SK-N-SH (cell line): ENCODE measurements around the gene FAM118A. TPM values are rescaled to one million over a fixed set of nuclear protein-coding genes. Genes with fewer than 3 reads are reported as not detected.

Experiments
- CTCF ChIA-PET: fragments of 300-600, 350-600 bp; formaldehyde crosslinking; extraction: SDS; loops from one replicate; lab custom pipeline; 2021; lab: Yijun Ruan, JAX
- POLR2A ChIA-PET: fragments of 350-600 bp; sonication (Branson Sonifier 250); formaldehyde crosslinking; extraction: SDS; loops from one replicate; lab custom pipeline; 2020; ENCODE audit warnings: antibody characterized with exemption, inconsistent platforms; lab: Yijun Ruan, JAX
- DNase-seq: peaks from one replicate; pipeline ENCODE4 v3.0.0; 2012
- H2AFZ ChIP-seq: fragments of 200-600 bp; sonication (generic); 2 replicates; pipeline ENCODE4 v1.8.1; 2016; ENCODE audit warnings: antibody characterized with exemption, mild to moderate bottlenecking, low read depth
- H3F3A ChIP-seq: fragments of 200-600 bp; sonication (generic); replicated peaks from 2 replicates; pipeline ENCODE3; 2016; ENCODE audit warnings: antibody characterized with exemption, mild to moderate bottlenecking; ENCODE audit not compliant: insufficient read depth
- H3K27ac ChIP-seq, 2 experiments: fragments of 200-500 bp in 1 of 2; fragments of 200-600 bp in 1 of 2; sonication (Bioruptor generic) in 1 of 2; sonication (generic), shearing (Covaris generic) in 1 of 2; 2 replicates each; pipeline versions ENCODE4 v1.5.1 to v1.6.1; 2014 to 2016; ENCODE audit warnings: low read depth in 2 of 2, inconsistent platforms in 1 of 2, low read length in 1 of 2, mild to moderate bottlenecking in 1 of 2, mixed read lengths in 1 of 2
- H3K27me3 ChIP-seq: fragments of 200-600 bp; sonication (generic), shearing (Covaris generic); 2 replicates; pipeline ENCODE4 v1.6.1; 2016; ENCODE audit warnings: mixed run types; ENCODE audit not compliant: insufficient read depth
- H3K36me3 ChIP-seq, 2 experiments: fragments of 200-500 bp in 1 of 2; fragments of 200-600 bp in 1 of 2; sonication (Bioruptor generic) in 1 of 2; sonication (generic) in 1 of 2; replicated peaks in 1 of 2; 2 replicates each; pipeline versions ENCODE3 to v1.5.1; 2014 to 2016; ENCODE audit warnings: low read length in 1 of 2, mild to moderate bottlenecking in 1 of 2; ENCODE audit not compliant: insufficient read depth in 2 of 2, control insufficient read depth in 1 of 2
- H3K4me1 ChIP-seq, 2 experiments: fragments of 200-500 bp in 1 of 2; fragments of 200-600 bp in 1 of 2; sonication (Bioruptor generic) in 1 of 2; sonication (generic), shearing (Covaris generic) in 1 of 2; 2 replicates each; pipeline versions ENCODE4 v1.5.1 to v1.6.1; 2014 to 2016; ENCODE audit warnings: low read depth in 1 of 2, low read length in 1 of 2, mixed run types in 1 of 2; ENCODE audit not compliant: insufficient read depth in 2 of 2, control insufficient read depth in 1 of 2
- H3K4me2 ChIP-seq: fragments of 200-600 bp; sonication (generic), shearing (Covaris generic); 2 replicates; pipeline ENCODE4 v1.6.1; 2017; ENCODE audit warnings: mixed run types
- H3K4me3 ChIP-seq, 2 experiments: fragments of 200-500 bp in 1 of 2; fragments of 200-600 bp in 1 of 2; sonication (Bioruptor generic) in 1 of 2; sonication (generic), shearing (Covaris generic) in 1 of 2; 2 replicates each; pipeline versions ENCODE4 v1.5.1 to v1.8.1; 2014 to 2016; ENCODE audit warnings: low read depth in 2 of 2, inconsistent platforms in 1 of 2, low read length in 1 of 2, mild to moderate bottlenecking in 1 of 2, mixed read lengths in 1 of 2, moderate library complexity in 1 of 2
- H3K79me2 ChIP-seq: fragments of 200-600 bp; sonication (generic); 2 replicates; pipeline ENCODE4 v1.8.1; 2017; ENCODE audit warnings: mild to moderate bottlenecking; ENCODE audit not compliant: insufficient read depth
- H3K9ac ChIP-seq: fragments of 200-600 bp; sonication (generic); 2 replicates; pipeline ENCODE4 v1.6.1; 2017; ENCODE audit warnings: mixed run types
- H3K9me2 ChIP-seq: fragments of 200-600 bp; sonication (generic); 2 replicates; pipeline ENCODE4 v1.6.1; 2017; ENCODE audit warnings: mixed run types
- H3K9me3 ChIP-seq: fragments of 200-600 bp; sonication (generic); 2 replicates; pipeline ENCODE4 v1.6.1; 2017; ENCODE audit warnings: mixed run types, mild to moderate bottlenecking, moderate library complexity
- H4K20me1 ChIP-seq: fragments of 200-600 bp; sonication (generic); 2 replicates; pipeline ENCODE4 v1.6.1; 2017; ENCODE audit warnings: mild to moderate bottlenecking, mixed run types; ENCODE audit not compliant: insufficient read depth
- CHD2 ChIP-seq: fragments of 150-350 bp; IDR thresholded peaks from 2 replicates; pipeline ENCODE4 v1.6.1; 2018; ENCODE audit warnings: low read length; ENCODE audit not compliant: partially characterized antibody
- CTCF ChIP-seq: fragments of 200-600 bp; sonication (generic); IDR thresholded peaks from 2 replicates; pipeline ENCODE4 v1.6.1; 2017; ENCODE audit warnings: antibody characterized with exemption, mild to moderate bottlenecking, moderate library complexity
- EP300 ChIP-seq, 2 experiments: IDR thresholded peaks; 2 replicates each; pipeline versions ENCODE4 v1.4.0 to v1.6.1; 2012; ENCODE audit warnings: borderline replicate concordance in 1 of 2, low read depth in 1 of 2, low read length in 1 of 2
- FOXJ3 ChIP-seq: sonication (generic); formaldehyde crosslinking; IDR thresholded peaks from 2 replicates; pipeline ENCODE4 v1.5.1; 2020; ENCODE audit warnings: mild to moderate bottlenecking, missing genetic modification reagents
- JUND ChIP-seq: IDR thresholded peaks from 2 replicates; pipeline ENCODE4 v1.4.0; 2012
- MAX ChIP-seq: IDR thresholded peaks from 2 replicates; pipeline ENCODE4 v1.4.0; 2012; ENCODE audit warnings: low read depth
- MEF2A ChIP-seq: IDR thresholded peaks from 2 replicates; pipeline ENCODE4 v1.4.0; 2012; ENCODE audit warnings: low read depth, borderline replicate concordance
- MXI1 ChIP-seq: IDR thresholded peaks from 2 replicates; pipeline ENCODE4 v1.6.1; 2012; ENCODE audit warnings: mild to moderate bottlenecking, low read depth, low read length, improper control_type of control experiment
- NFIC ChIP-seq: IDR thresholded peaks from 2 replicates; pipeline ENCODE4 v1.4.0; 2012; ENCODE audit warnings: borderline replicate concordance
- NRF1 ChIP-seq: IDR thresholded peaks from 2 replicates; pipeline ENCODE4 v1.6.1; 2012; ENCODE audit warnings: low read depth, mild to moderate bottlenecking, low read length
- POLR2AphosphoS5 ChIP-seq: IDR thresholded peaks from 2 replicates; pipeline ENCODE4 v1.6.1; 2012; ENCODE audit warnings: low read depth, low read length
- RAD21 ChIP-seq: IDR thresholded peaks from 2 replicates; pipeline ENCODE4 v1.6.1; 2012; ENCODE audit warnings: mild to moderate bottlenecking, low read length
- RCOR1 ChIP-seq: fragments of 150-350 bp; IDR thresholded peaks from 2 replicates; pipeline ENCODE4 v1.6.1; 2017; ENCODE audit warnings: antibody characterized with exemption, low read length
- RXRA ChIP-seq: IDR thresholded peaks from 2 replicates; pipeline ENCODE4 v1.4.0; 2012; ENCODE audit warnings: low read depth, mild to moderate bottlenecking, borderline replicate concordance
- SMC3 ChIP-seq: IDR thresholded peaks from 2 replicates; pipeline ENCODE4 v1.6.1; 2012; ENCODE audit warnings: low read depth, low read length, improper control_type of control experiment
- TAF1 ChIP-seq: IDR thresholded peaks from 2 replicates; pipeline ENCODE4 v1.6.1; 2012; ENCODE audit warnings: low read depth, mild to moderate bottlenecking, low read length, moderate library complexity, borderline replicate concordance
- TCF12 ChIP-seq: IDR thresholded peaks from 2 replicates; pipeline ENCODE4 v1.4.0; 2012
- TEAD4 ChIP-seq: IDR thresholded peaks from 2 replicates; pipeline ENCODE4 v1.4.0; 2012; ENCODE audit warnings: mild to moderate bottlenecking, borderline replicate concordance; ENCODE audit not compliant: insufficient read depth
- USF1 ChIP-seq: IDR thresholded peaks from 2 replicates; pipeline ENCODE4 v1.4.0; 2012; ENCODE audit warnings: low read depth, borderline replicate concordance
- ZBTB33 ChIP-seq: IDR thresholded peaks from 2 replicates; pipeline ENCODE4 v1.4.0; 2012; ENCODE audit warnings: low read depth, borderline replicate concordance
- WGBS: methylation state at CpG from one replicate; pipeline ENCODE4 v1.1.6; 2017; ENCODE audit warnings: low lambda C conversion rate; 5-methylcytosine and 5-hydroxymethylcytosine counted together
- polyA plus RNA-seq, 3 experiments: library from polyadenylated mRNA; depleted of rRNA; stranded (reverse); fragments of >200 nt; gene quantifications; 2 replicates each; pipeline ENCODE4 v1.2.3, GENCODE V29; 2012

Gene FAM118A
- polyA plus RNA-seq, 1 of the 3 experiments (the other 2 are of a cell fraction): 11.3 TPM

- Histone ChIP-seq H3K9ac (peak overlapping the region; percentile 51; the same call in 1 of the 2 replicates), H3K4me2 (peak overlapping the region; percentile 97)
- TF ChIP-seq MAX: no peak
- TF ChIP-seq MXI1: peak; percentile 25; the same call in 1 of the 2 replicates
- TF ChIP-seq SMC3: peak; percentile 87
- TF ChIP-seq TAF1: no peak
- TF ChIP-seq TCF12: no peak
- peak; percentile 81 for TF ChIP-seq CTCF
- no peak for TF ChIP-seq RCOR1
- TF ChIP-seq EP300 (IDR thresholded peaks at IDR 0.05; ENCODE audit: borderline replicate concordance in 1 of 2, low read depth in 1 of 2, low read length in 1 of 2): no peak
- peak; percentile 86 for TF ChIP-seq RAD21
- TF ChIP-seq TEAD4: no peak
- TF ChIP-seq, all 33 proteins: peak for 4
- Histone ChIP-seq H4K20me1 (no peaks in the 10 kb centered on the region), H3K9me2 (no peaks in the 10 kb centered on the region), H3K4me1 (peaks cover 0 to 5% of the 10 kb centered on the region in 2 experiments; a peak in 1 of 4 replicates), H3K36me3 (no peaks in the 10 kb centered on the region), H3K27ac (peak overlapping the region; percentile 42 to 90; a peak in 3 of 4 replicates), H3K27me3 (no peaks in the 10 kb centered on the region), H3K4me3 (peak overlapping the region; percentile 62 to 79), H2AFZ (peak overlapping the region; percentile 97), H3K9me3 (no peaks in the 10 kb centered on the region), H3F3A (no peaks in the 10 kb centered on the region), H3K79me2 (no peaks in the 10 kb centered on the region)
- WGBS: 3% methylated on average over 18 of the region's 60 CpGs
- CTCF ChIA-PET: interaction anchor here (0.7 to 2.0 kb wide), 17 partner anchors 15 to 304 kb away, joined by 3 to 14 read pairs (median 3); partner anchors contain the start of gene FAM118A
- peak; percentile 93 for DNase-seq
- POLR2A ChIA-PET: no interaction called here
Measured at GRCh38 chr22:45268958-45269844, 40.5 kb upstream of the FAM118A start.

- H3K27me3 ChIP-seq: no peaks in the 10 kb centered on the region
- no peak overlapping the region for H3K27ac ChIP-seq
- CTCF ChIA-PET: interaction anchor here (0.6 to 2.0 kb wide), 10 partner anchors 155 to 307 kb away, joined by 3 to 14 read pairs (median 4); no protein-coding TSS in a partner anchor
- H3K9me3 ChIP-seq: no peaks in the 10 kb centered on the region
- no peak for DNase-seq
- POLR2A ChIA-PET: no interaction called here
- H3K4me2 ChIP-seq: no peak overlapping the region
- no peaks in the 10 kb centered on the region for H3K79me2 ChIP-seq
- H3F3A ChIP-seq: no peaks in the 10 kb centered on the region
- no peak overlapping the region for H2AFZ ChIP-seq
- WGBS: 92% methylated on average over 15 of the region's 16 CpGs
- no peaks in the 10 kb centered on the region for H4K20me1 ChIP-seq
- no peak overlapping the region for H3K4me3 ChIP-seq
- no peaks in the 10 kb centered on the region for H3K9me2 ChIP-seq
- no peak overlapping the region for H3K9ac ChIP-seq
- peaks cover 0 to 5% of the 10 kb centered on the region in 2 experiments; a peak in 1 of 4 replicates for H3K4me1 ChIP-seq
- no peaks in the 10 kb centered on the region for H3K36me3 ChIP-seq
- TF ChIP-seq JUND: no peak
- no peak for TF ChIP-seq MEF2A
- no peak for TF ChIP-seq FOXJ3
- no peak for TF ChIP-seq CHD2
- no peak for TF ChIP-seq MAX
- no peak for TF ChIP-seq ZBTB33
- TF ChIP-seq USF1: no peak
- no peak for TF ChIP-seq NRF1
- TF ChIP-seq POLR2AphosphoS5: no peak
- no peak for TF ChIP-seq RXRA
- TF ChIP-seq NFIC: no peak
Measured at GRCh38 chr22:45270095-45271020, 39.4 kb upstream of the FAM118A start.
